H1 (cell line): ENCODE data around the gene POLR1B. TPM values are rescaled to one million over a fixed set of nuclear protein-coding genes. Genes with fewer than 3 reads are reported as not detected.

Experiments used
- BACH1 ChIP-seq: IDR thresholded peaks from 2 replicates; pipeline ENCODE4 v1.6.1; 2012; ENCODE audit warnings: low read length, improper control_type of control experiment
- EGR1 ChIP-seq: IDR thresholded peaks from 2 replicates; pipeline ENCODE4 v1.6.1; 2011; ENCODE audit warnings: low read depth, low read length, borderline replicate concordance
- FOSL1 ChIP-seq: IDR thresholded peaks from 2 replicates; pipeline ENCODE4 v1.6.1; 2011; ENCODE audit warnings: mild to moderate bottlenecking, low read depth, low read length, moderate library complexity; ENCODE audit not compliant: insufficient read depth
- KDM1A ChIP-seq: fragments of 200-600, 300-600 bp; sonication (generic); IDR thresholded peaks from 2 replicates; pipeline ENCODE4 v1.7.1; 2016; ENCODE audit warnings: mild to moderate bottlenecking, low read length, borderline replicate concordance
- KDM4A ChIP-seq: IDR thresholded peaks from one replicate; pipeline ENCODE4 v1.7.1; 2012; ENCODE audit warnings: low read depth, mild to moderate bottlenecking, moderate library complexity, low read length, inconsistent platforms; ENCODE audit not compliant: severe bottlenecking
- RBBP5 ChIP-seq: IDR thresholded peaks from 2 replicates; pipeline ENCODE4 v1.7.1; 2012; ENCODE audit warnings: low read depth, mild to moderate bottlenecking, inconsistent platforms, low read length, moderate library complexity, borderline replicate concordance
- RFX5 ChIP-seq: IDR thresholded peaks from 2 replicates; pipeline ENCODE4 v1.6.1; 2011; ENCODE audit warnings: low read depth, low read length, improper control_type of control experiment, borderline replicate concordance
- SP1 ChIP-seq: IDR thresholded peaks from 2 replicates; pipeline ENCODE4 v1.6.1; 2011; ENCODE audit warnings: low read depth, low read length
- TAF1 ChIP-seq: IDR thresholded peaks from 2 replicates; pipeline ENCODE4 v1.6.1; 2011; ENCODE audit warnings: mild to moderate bottlenecking, low read depth, low read length
- YY1 ChIP-seq: IDR thresholded peaks from 2 replicates; pipeline ENCODE4 v1.6.1; 2011; ENCODE audit warnings: low read depth, mild to moderate bottlenecking, low read length
- polyA plus RNA-seq, 7 experiments: library from polyadenylated mRNA; depleted of rRNA in 3 of 7; stranded (reverse) in 5 of 7; unstranded in 2 of 7; fragments of >200 nt in 5 of 7; fragments of 200-250 nt in 2 of 7; gene quantifications; 1 replicate in 5 of 7; 2 replicates in 1 of 7; 4 replicates in 1 of 7; pipeline versions ENCODE4 v1.2.1 to v1.2.3, GENCODE V29; 2011 to 2013; ENCODE audit warnings: missing spikeins in 2 of 7, mixed read lengths in 2 of 7
- total RNA-seq: library from RNA; stranded (reverse); fragmentation: NEBNext Ultra II Directional; extraction: Animal tissue kit (Norgen Biotek cat#: 25700); gene quantifications from 2 replicates; pipeline ENCODE4 v1.2.1, GENCODE V29; 2021

Gene POLR1B
- total and polyA plus RNA-seq, 2 of the 8 experiments (the other 6 are each of a cell fraction or from before 2014, with no cell fraction given): 24.3 to 69.4 TPM

GRCh38 chr2:112542123-112542983 lies at the start of gene POLR1B (continued):
- TF ChIP-seq RBBP5 (peak; percentile 100), TAF1 (peak; percentile 69; the same call in 1 of the 2 replicates), SP1 (no peak), FOSL1 (no peak), YY1 (no peak; the same call in 1 of the 2 replicates), RFX5 (no peak), KDM1A (peak; percentile 100), EGR1 (no peak), KDM4A (peak; percentile 99), BACH1 (peak; percentile 77)
